ENCODE measurements around the gene SLC12A6.

GRCh38 chr15:34264076-34264475 is 73.5 kb downstream of the SLC12A6 start:
- TF ChIP-seq ZNF174 (tag by site-specific recombination; IDR thresholded peaks at IDR 0.05) (no peak), ZNF792 (tag by site-specific recombination; IDR thresholded peaks at IDR 0.05) (no peak), PBX3 (CRISPR knock-in tag; IDR thresholded peaks at IDR 0.05) (no peak), ZBTB48 (tag by site-specific recombination; IDR thresholded peaks at IDR 0.05) (no peak), ZBTB11 (tag by site-specific recombination; conservative IDR thresholded peaks at IDR 0.05; ENCODE audit: low read depth) (no peak), ZNF629 (tag by site-specific recombination; IDR thresholded peaks at IDR 0.05) (no peak), KLF8 (tag by site-specific recombination; IDR thresholded peaks at IDR 0.05) (no peak), ZNF549 (tag by site-specific recombination; IDR thresholded peaks at IDR 0.05) (no peak), ZNF2 (tag by site-specific recombination; IDR thresholded peaks at IDR 0.05) (no peak)
- TF ChIP-seq, protein P1, sequence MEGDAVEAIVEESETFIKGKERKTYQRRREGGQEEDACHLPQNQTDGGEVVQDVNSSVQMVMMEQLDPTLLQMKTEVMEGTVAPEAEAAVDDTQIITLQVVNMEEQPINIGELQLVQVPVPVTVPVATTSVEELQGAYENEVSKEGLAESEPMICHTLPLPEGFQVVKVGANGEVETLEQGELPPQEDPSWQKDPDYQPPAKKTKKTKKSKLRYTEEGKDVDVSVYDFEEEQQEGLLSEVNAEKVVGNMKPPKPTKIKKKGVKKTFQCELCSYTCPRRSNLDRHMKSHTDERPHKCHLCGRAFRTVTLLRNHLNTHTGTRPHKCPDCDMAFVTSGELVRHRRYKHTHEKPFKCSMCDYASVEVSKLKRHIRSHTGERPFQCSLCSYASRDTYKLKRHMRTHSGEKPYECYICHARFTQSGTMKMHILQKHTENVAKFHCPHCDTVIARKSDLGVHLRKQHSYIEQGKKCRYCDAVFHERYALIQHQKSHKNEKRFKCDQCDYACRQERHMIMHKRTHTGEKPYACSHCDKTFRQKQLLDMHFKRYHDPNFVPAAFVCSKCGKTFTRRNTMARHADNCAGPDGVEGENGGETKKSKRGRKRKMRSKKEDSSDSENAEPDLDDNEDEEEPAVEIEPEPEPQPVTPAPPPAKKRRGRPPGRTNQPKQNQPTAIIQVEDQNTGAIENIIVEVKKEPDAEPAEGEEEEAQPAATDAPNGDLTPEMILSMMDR (tag by site-specific recombination; IDR thresholded peaks at IDR 0.05) = no peak
- TF ChIP-seq, protein P2, sequence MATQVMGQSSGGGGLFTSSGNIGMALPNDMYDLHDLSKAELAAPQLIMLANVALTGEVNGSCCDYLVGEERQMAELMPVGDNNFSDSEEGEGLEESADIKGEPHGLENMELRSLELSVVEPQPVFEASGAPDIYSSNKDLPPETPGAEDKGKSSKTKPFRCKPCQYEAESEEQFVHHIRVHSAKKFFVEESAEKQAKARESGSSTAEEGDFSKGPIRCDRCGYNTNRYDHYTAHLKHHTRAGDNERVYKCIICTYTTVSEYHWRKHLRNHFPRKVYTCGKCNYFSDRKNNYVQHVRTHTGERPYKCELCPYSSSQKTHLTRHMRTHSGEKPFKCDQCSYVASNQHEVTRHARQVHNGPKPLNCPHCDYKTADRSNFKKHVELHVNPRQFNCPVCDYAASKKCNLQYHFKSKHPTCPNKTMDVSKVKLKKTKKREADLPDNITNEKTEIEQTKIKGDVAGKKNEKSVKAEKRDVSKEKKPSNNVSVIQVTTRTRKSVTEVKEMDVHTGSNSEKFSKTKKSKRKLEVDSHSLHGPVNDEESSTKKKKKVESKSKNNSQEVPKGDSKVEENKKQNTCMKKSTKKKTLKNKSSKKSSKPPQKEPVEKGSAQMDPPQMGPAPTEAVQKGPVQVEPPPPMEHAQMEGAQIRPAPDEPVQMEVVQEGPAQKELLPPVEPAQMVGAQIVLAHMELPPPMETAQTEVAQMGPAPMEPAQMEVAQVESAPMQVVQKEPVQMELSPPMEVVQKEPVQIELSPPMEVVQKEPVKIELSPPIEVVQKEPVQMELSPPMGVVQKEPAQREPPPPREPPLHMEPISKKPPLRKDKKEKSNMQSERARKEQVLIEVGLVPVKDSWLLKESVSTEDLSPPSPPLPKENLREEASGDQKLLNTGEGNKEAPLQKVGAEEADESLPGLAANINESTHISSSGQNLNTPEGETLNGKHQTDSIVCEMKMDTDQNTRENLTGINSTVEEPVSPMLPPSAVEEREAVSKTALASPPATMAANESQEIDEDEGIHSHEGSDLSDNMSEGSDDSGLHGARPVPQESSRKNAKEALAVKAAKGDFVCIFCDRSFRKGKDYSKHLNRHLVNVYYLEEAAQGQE (tag by site-specific recombination; IDR thresholded peaks at IDR 0.05) = no peak
